B cell (primary cell): ENCODE measurements around the gene PSG11. TPM values are rescaled to one million over a fixed set of nuclear protein-coding genes. Genes with fewer than 3 reads are reported as not detected.
"Not testable (repeated sequence)": the region's sequence is repeated elsewhere in the genome, so short reads cannot be mapped to it uniquely, and the experiment has no call there.

Experiments
- ATAC-seq: fragments of 200-7000 bp; cut with Tn5 transposase; one replicate; pipeline ENCODE4 v1.10.0; 2021; ENCODE audit warnings: low read depth, mild to moderate bottlenecking, moderate number of reproducible peaks, moderate library complexity
- CTCF ChIA-PET: fragments of 350-600 bp; sonication (Branson Sonifier 250); formaldehyde crosslinking; loops from one replicate; lab custom pipeline; 2021; ENCODE audit warnings: antibody characterized with exemption, inconsistent platforms; lab: Charles Lee
- POLR2A ChIA-PET: fragments of 350-600 bp; sonication (Branson Sonifier 250); formaldehyde crosslinking; loops from one replicate; lab custom pipeline; 2021; ENCODE audit warnings: antibody characterized with exemption; lab: Charles Lee
- DNase-seq: peaks from one replicate; pipeline ENCODE4 v3.0.0; 2013
- H2AFZ ChIP-seq: 2 replicates; pipeline ENCODE4 v1.6.1; 2012; ENCODE audit warnings: mild to moderate bottlenecking, low read depth, low read length; ENCODE audit not compliant: insufficient read depth, poor library complexity, severe bottlenecking
- H3K27ac ChIP-seq, 2 donors: 1 replicate in 1 of 2; 2 replicates in 1 of 2; pipeline ENCODE4 v1.5.1; 2012 to 2013; ENCODE audit warnings: low read length in 2 of 2, mild to moderate bottlenecking in 2 of 2, moderate library complexity in 1 of 2
- H3K27me3 ChIP-seq, 4 experiments: fragments of 200-600 bp in 1 of 4; sonication (generic) in 1 of 4; replicated peaks in 1 of 4; 1 replicate in 2 of 4; 2 replicates in 2 of 4; pipeline versions ENCODE4 v1.6.1 to v1.7.0; 2013 to 2016; ENCODE audit warnings: low read length in 3 of 4, mild to moderate bottlenecking in 2 of 4, mixed read lengths in 1 of 4, moderate library complexity in 1 of 4; ENCODE audit not compliant: insufficient read depth in 4 of 4, control insufficient read depth in 3 of 4; ENCODE audit errors: control extremely low read depth in 1 of 4
- H3K36me3 ChIP-seq, 2 experiments: replicated peaks in 1 of 2; 1 replicate in 1 of 2; 2 replicates in 1 of 2; pipeline versions ENCODE4 v1.6.1 to v1.7.1; 2013; ENCODE audit warnings: low read length in 1 of 2; ENCODE audit not compliant: insufficient read depth in 2 of 2, control insufficient read depth in 1 of 2; ENCODE audit errors: control extremely low read depth in 1 of 2, extremely low read depth in 1 of 2
- H3K4me1 ChIP-seq, 2 donors: fragments of 200-600 bp in 1 of 2; sonication (generic) in 1 of 2; 1 replicate in 1 of 2; 2 replicates in 1 of 2; pipeline versions ENCODE4 v1.5.1 to v1.6.1; 2013 to 2017; ENCODE audit warnings: low read length in 2 of 2; ENCODE audit not compliant: control insufficient read depth in 2 of 2, insufficient read depth in 2 of 2
- H3K4me2 ChIP-seq: replicated peaks from 2 replicates; pipeline ENCODE3; 2012; ENCODE audit warnings: mild to moderate bottlenecking, low read depth, low read length; ENCODE audit not compliant: poor library complexity, severe bottlenecking
- H3K4me3 ChIP-seq, 5 experiments: fragments of 200-600 bp in 1 of 5; sonication (generic) in 1 of 5; 1 replicate in 3 of 5; 2 replicates in 2 of 5; pipeline versions ENCODE4 v1.5.1 to v1.7.0; 2011 to 2016; ENCODE audit warnings: low read length in 4 of 5, mild to moderate bottlenecking in 4 of 5, low read depth in 2 of 5, control low read depth in 1 of 5, moderate library complexity in 1 of 5; ENCODE audit not compliant: insufficient read depth in 1 of 5; ENCODE audit errors: control extremely low read depth in 1 of 5, extremely low read depth in 1 of 5
- H3K79me2 ChIP-seq: fragments of 200-600 bp; sonication (generic); one replicate; pipeline ENCODE4 v1.6.0; 2016; ENCODE audit warnings: low read length; ENCODE audit not compliant: control insufficient read depth, insufficient read depth
- H3K9ac ChIP-seq: fragments of 200-600 bp; sonication (generic); 2 replicates; pipeline ENCODE4 v1.6.1; 2017; ENCODE audit warnings: mild to moderate bottlenecking, low read length, moderate library complexity
- H3K9me3 ChIP-seq, 3 donors: one replicate each; pipeline versions ENCODE4 v1.6.1 to v1.7.1; 2013; ENCODE audit warnings: low read length in 2 of 3; ENCODE audit not compliant: control insufficient read depth in 2 of 3, insufficient read depth in 1 of 3; ENCODE audit errors: control extremely low read depth in 1 of 3
- H4K20me1 ChIP-seq: 2 replicates; pipeline ENCODE4 v1.6.0; 2012; ENCODE audit warnings: mild to moderate bottlenecking, low read length; ENCODE audit not compliant: insufficient read depth, control insufficient read depth, poor library complexity, severe bottlenecking
- H3K27ac Mint-ChIP-seq: one replicate; pipeline ENCODE4 v1.8.0; 2021; ENCODE audit warnings: mixed read lengths
- H3K27me3 Mint-ChIP-seq: one replicate; pipeline ENCODE4 v1.8.0; 2021; ENCODE audit warnings: mixed read lengths
- H3K4me1 Mint-ChIP-seq: one replicate; pipeline ENCODE4 v1.8.0; 2021; ENCODE audit warnings: mixed read lengths
- H3K4me3 Mint-ChIP-seq: one replicate; pipeline ENCODE4 v1.8.0; 2021; ENCODE audit warnings: mixed read lengths
- H3K9me3 Mint-ChIP-seq: one replicate; pipeline ENCODE4 v1.8.0; 2022; ENCODE audit warnings: mixed read lengths; ENCODE audit not compliant: insufficient read depth
- whole genome bisulfite sequencing: methylation state at CpG from one replicate; pipeline ENCODE4 v1.1.5; 2013; ENCODE audit warnings: missing lambda C conversion rate; ENCODE audit not compliant: insufficient coverage; 5-methylcytosine and 5-hydroxymethylcytosine counted together
- intact Hi-C: fragments of 100-400 bp; cut with micrococcal nuclease; formaldehyde crosslinking; loops from one replicate; pipeline ENCODE4 v1.10.0; 2022
- polyA plus RNA-seq: library from polyadenylated mRNA; depleted of rRNA; stranded (reverse); fragments of >200 nt; gene quantifications from 2 replicates; pipeline ENCODE4 v1.2.3, GENCODE V29; 2012
- total RNA-seq, 2 donors: library from RNA; stranded (reverse); fragments of 120-200 nt in 1 of 2; gene quantifications; 1 replicate in 1 of 2; 2 replicates in 1 of 2; pipeline versions ENCODE4 v1.2.3 to v1.2.4, GENCODE V29; 2013 to 2022

PSG11 gene
- total and polyA plus RNA-seq, 2 donors (not counting 1 experiment from before 2014, with no cell fraction given) = not detected

GRCh38 chr19:43004846-43005245 lies 21.4 kb downstream of the PSG11 start:
- H3K9ac ChIP-seq, H3K27ac Mint-ChIP-seq, H3K4me3 Mint-ChIP-seq, H3K4me1 ChIP-seq, H3K4me2 ChIP-seq, DNase-seq, H3K4me3 ChIP-seq, H2AFZ ChIP-seq, H3K27ac ChIP-seq, POLR2A ChIA-PET, H3K9me3 Mint-ChIP-seq, intact Hi-C loops, CTCF ChIA-PET, H3K4me1 Mint-ChIP-seq, H4K20me1 ChIP-seq, H3K9me3 ChIP-seq, H3K27me3 ChIP-seq, ATAC-seq, H3K36me3 ChIP-seq, H3K79me2 ChIP-seq: not testable (repeated sequence)
- peaks cover 20% of the 10 kb centered on the region for H3K27me3 Mint-ChIP-seq
- 78% methylated on average over 1 of the region's 4 CpGs for WGBS

DNA sequence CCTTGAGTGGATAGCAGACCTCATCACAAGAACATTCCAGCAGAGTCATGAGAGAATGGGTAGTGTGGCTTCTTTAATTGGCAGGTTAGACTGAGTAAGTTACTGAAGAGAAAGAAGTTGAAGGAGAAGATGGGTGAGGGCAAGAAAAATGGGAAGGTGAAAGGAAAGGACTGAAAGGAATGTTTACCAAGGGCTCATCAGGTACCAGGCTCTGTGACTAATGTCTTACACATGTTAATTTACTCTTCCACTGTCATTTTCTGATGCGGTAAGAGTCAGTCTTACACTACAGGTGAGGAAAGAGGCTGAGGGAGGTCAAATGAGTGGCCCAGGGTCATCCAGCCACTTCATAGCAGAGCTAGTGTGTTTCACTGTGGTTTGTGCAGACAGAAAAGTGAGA lies 22.6 kb downstream of the PSG11 start:
- peaks cover 11% of the 10 kb centered on the region for H3K27me3 Mint-ChIP-seq
- H2AFZ ChIP-seq, H3K36me3 ChIP-seq, H4K20me1 ChIP-seq, ATAC-seq, H3K9me3 Mint-ChIP-seq, H3K4me1 ChIP-seq, intact Hi-C loops, H3K4me3 Mint-ChIP-seq, H3K27me3 ChIP-seq, H3K4me2 ChIP-seq, DNase-seq, H3K79me2 ChIP-seq, H3K27ac ChIP-seq, H3K27ac Mint-ChIP-seq, H3K4me1 Mint-ChIP-seq, H3K9ac ChIP-seq, POLR2A ChIA-PET, CTCF ChIA-PET, H3K9me3 ChIP-seq, H3K4me3 ChIP-seq: not testable (repeated sequence)
- no CpG with 5 or more reads among the region's 1 CpG for WGBS

- not testable (repeated sequence) for H3K4me2 ChIP-seq, H3K27me3 ChIP-seq, H3K4me1 Mint-ChIP-seq
Measured at GRCh38 chr19:43002948-43003347, 23.3 kb downstream of the PSG11 start.

DNA sequence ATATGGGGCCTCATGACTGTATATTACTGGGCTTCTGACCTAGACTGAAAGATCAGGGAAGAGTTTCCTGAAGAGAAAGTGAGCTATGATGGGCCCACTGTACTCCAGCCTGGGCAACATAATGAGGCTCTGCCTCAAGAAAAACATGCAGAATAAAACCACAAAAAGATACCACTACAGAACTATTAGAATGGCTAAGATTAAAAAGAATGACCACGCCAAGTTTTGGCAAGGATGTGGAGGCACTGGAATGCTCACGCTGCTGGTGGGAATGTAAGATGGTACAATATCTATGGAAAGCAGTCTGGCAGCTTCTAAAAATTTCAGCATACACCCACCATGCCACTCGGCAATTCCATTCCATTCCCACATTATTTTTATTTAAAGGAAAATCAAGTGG lies 30.1 kb downstream of the PSG11 start:
- intact Hi-C loops = not testable (repeated sequence)
- no CpG with 5 or more reads among the region's 3 CpGs for WGBS

More at GRCh38 chr19:43002948-43003347, 23.3 kb downstream of the PSG11 start:
- H3K9me3 ChIP-seq, H3K4me3 Mint-ChIP-seq, DNase-seq, H3K4me1 ChIP-seq, H2AFZ ChIP-seq, H3K9ac ChIP-seq, ATAC-seq, H3K27ac ChIP-seq, intact Hi-C loops, H3K79me2 ChIP-seq, H3K27ac Mint-ChIP-seq, CTCF ChIA-PET, H3K9me3 Mint-ChIP-seq, POLR2A ChIA-PET, H3K4me3 ChIP-seq, H4K20me1 ChIP-seq, H3K36me3 ChIP-seq: not testable (repeated sequence)
- peaks cover 11% of the 10 kb centered on the region for H3K27me3 Mint-ChIP-seq
- WGBS = no CpG with 5 or more reads among the region's 2 CpGs

More for the DNA sequence above, 30.1 kb downstream of the PSG11 start:
- H3K9me3 ChIP-seq, H3K9ac ChIP-seq, H3K27me3 ChIP-seq, POLR2A ChIA-PET, H3K4me1 Mint-ChIP-seq, ATAC-seq, H3K27ac Mint-ChIP-seq, H2AFZ ChIP-seq, H3K27me3 Mint-ChIP-seq, DNase-seq, CTCF ChIA-PET, H3K4me3 Mint-ChIP-seq, H3K9me3 Mint-ChIP-seq, H3K36me3 ChIP-seq, H3K27ac ChIP-seq, H3K4me3 ChIP-seq, H4K20me1 ChIP-seq, H3K4me1 ChIP-seq, H3K79me2 ChIP-seq, H3K4me2 ChIP-seq: not testable (repeated sequence)
